Neural progenitor cell (in vitro differentiated cells): ENCODE measurements around the gene MYO1E. TPM values are rescaled to one million over a fixed set of nuclear protein-coding genes. Genes with fewer than 3 reads are reported as not detected.

ENCODE experiments used
- DNase-seq: peaks from one replicate; pipeline ENCODE4 v3.0.0-alpha.2; 2016; ENCODE audit warnings: low spot score
- H2AFZ ChIP-seq: fragments of 200-600 bp; sonication (generic); replicated peaks from 2 replicates; pipeline ENCODE4 v1.6.1; 2016; ENCODE audit warnings: antibody characterized with exemption
- H3F3A ChIP-seq: fragments of 200-600 bp; sonication (generic); 2 replicates; pipeline ENCODE4 v1.6.1; 2016; ENCODE audit warnings: antibody characterized with exemption, low read depth
- H3K27ac ChIP-seq: fragments of 200-600 bp; sonication (generic); 2 replicates; pipeline ENCODE4 v1.5.1; 2016; ENCODE audit warnings: mild to moderate bottlenecking
- H3K27me3 ChIP-seq: fragments of 200-600 bp; sonication (generic); 2 replicates; pipeline ENCODE4 v1.6.1; 2016; ENCODE audit warnings: mild to moderate bottlenecking, moderate library complexity
- H3K36me3 ChIP-seq: fragments of 200-600 bp; sonication (generic); 2 replicates; pipeline ENCODE4 v1.5.1; 2016
- H3K4me1 ChIP-seq: fragments of 200-600 bp; sonication (generic); 2 replicates; pipeline ENCODE4 v1.6.1; 2016; ENCODE audit warnings: mixed run types
- H3K4me2 ChIP-seq: fragments of 200-600 bp; sonication (generic); 2 replicates; pipeline ENCODE4 v1.6.1; 2016
- H3K4me3 ChIP-seq: fragments of 200-600 bp; sonication (generic); 2 replicates; pipeline ENCODE4 v1.5.1; 2016
- H3K79me2 ChIP-seq: fragments of 200-600 bp; sonication (generic); 2 replicates; pipeline ENCODE4 v1.6.1; 2016; ENCODE audit warnings: low read depth
- H3K9ac ChIP-seq: fragments of 200-600 bp; sonication (generic); 2 replicates; pipeline ENCODE4 v1.6.1; 2016
- H3K9me3 ChIP-seq: fragments of 200-600 bp; sonication (generic); 2 replicates; pipeline ENCODE4 v1.5.1; 2016; ENCODE audit warnings: low read depth
- H4K20me1 ChIP-seq: fragments of 200-600 bp; sonication (generic); 2 replicates; pipeline ENCODE4 v1.6.1; 2016; ENCODE audit warnings: low read depth
- H3K27ac Mint-ChIP-seq: 3 replicates; pipeline ENCODE4 v1.8.0; 2021; ENCODE audit warnings: mixed read lengths
- H3K27me3 Mint-ChIP-seq: 2 replicates; pipeline ENCODE4 v1.8.0; 2022; ENCODE audit warnings: low read depth, mild to moderate bottlenecking, inconsistent platforms, moderate library complexity, mixed read lengths; ENCODE audit not compliant: insufficient read depth
- H3K36me3 Mint-ChIP-seq: 3 replicates; pipeline ENCODE4 v1.8.0; 2021; ENCODE audit warnings: mixed read lengths
- H3K4me1 Mint-ChIP-seq: 3 replicates; pipeline ENCODE4 v1.8.0; 2021; ENCODE audit warnings: mixed read lengths
- H3K4me3 Mint-ChIP-seq: 3 replicates; pipeline ENCODE4 v1.8.0; 2021; ENCODE audit warnings: mild to moderate bottlenecking, moderate library complexity, mixed read lengths
- H3K9me3 Mint-ChIP-seq: 3 replicates; pipeline ENCODE4 v1.8.0; 2020; ENCODE audit warnings: mixed read lengths
- EZH2 ChIP-seq: fragments of 200-600 bp; sonication (generic); IDR thresholded peaks from 2 replicates; pipeline ENCODE4 v1.6.1; 2017; ENCODE audit warnings: antibody characterized with exemption, mild to moderate bottlenecking, moderate library complexity
- EZH2phosphoT487 ChIP-seq: fragments of 200-600 bp; sonication (generic); IDR thresholded peaks from 2 replicates; pipeline ENCODE4 v1.6.1; 2017; ENCODE audit warnings: antibody characterized with exemption
- total RNA-seq: library from RNA; depleted of rRNA; stranded (reverse); fragments of >200 nt; gene quantifications from 2 replicates; pipeline ENCODE4 v1.2.3, GENCODE V29; 2015; ENCODE audit warnings: low replicate concordance
- TF ChIP-seq, protein P1 (sequence below): fragments of 200-600 bp; sonication (generic); IDR thresholded peaks from 2 replicates; pipeline ENCODE4 v1.5.1; 2017; ENCODE audit warnings: antibody characterized with exemption, mild to moderate bottlenecking

MYO1E gene
- total RNA-seq, 1 donor from 2014 or later = 49.7 TPM

DNA sequence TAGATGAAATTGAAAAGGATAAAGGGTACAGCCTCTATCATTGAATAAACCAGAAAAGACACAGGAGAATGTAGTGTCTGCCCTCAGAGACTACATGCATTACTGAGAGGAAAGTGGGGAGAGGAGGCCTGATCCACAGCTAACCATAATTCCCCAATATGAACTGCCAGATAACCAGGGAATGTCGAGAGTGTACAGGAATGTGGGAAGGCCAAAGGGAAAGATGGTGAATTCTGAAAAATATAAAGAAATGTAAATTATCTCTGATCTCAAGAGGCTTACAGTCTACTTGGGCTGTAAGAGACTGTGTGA lies 22.3 kb downstream of the MYO1E start:
- Histone ChIP-seq H3K4me1 (peaks cover 28% of the 10 kb centered on the region), H3F3A (peaks cover 9% of the 10 kb centered on the region), H3K27ac (no peak overlapping the region), H4K20me1 (no peaks in the 10 kb centered on the region), H2AFZ (no peak overlapping the region), H3K79me2 (peaks cover 24% of the 10 kb centered on the region), H3K27me3 (no peaks in the 10 kb centered on the region), H3K4me2 (no peak overlapping the region), H3K4me3 (no peak overlapping the region), H3K9me3 (no peaks in the 10 kb centered on the region), H3K9ac (no peak overlapping the region), H3K36me3 (no peaks in the 10 kb centered on the region)
- Mint-ChIP-seq H3K4me1 (no peaks in the 10 kb centered on the region), H3K27ac (no peak overlapping the region), H3K36me3 (no peaks in the 10 kb centered on the region), H3K27me3 (peaks cover 2% of the 10 kb centered on the region), H3K4me3 (no peak overlapping the region), H3K9me3 (no peaks in the 10 kb centered on the region)
- TF ChIP-seq, protein P1, sequence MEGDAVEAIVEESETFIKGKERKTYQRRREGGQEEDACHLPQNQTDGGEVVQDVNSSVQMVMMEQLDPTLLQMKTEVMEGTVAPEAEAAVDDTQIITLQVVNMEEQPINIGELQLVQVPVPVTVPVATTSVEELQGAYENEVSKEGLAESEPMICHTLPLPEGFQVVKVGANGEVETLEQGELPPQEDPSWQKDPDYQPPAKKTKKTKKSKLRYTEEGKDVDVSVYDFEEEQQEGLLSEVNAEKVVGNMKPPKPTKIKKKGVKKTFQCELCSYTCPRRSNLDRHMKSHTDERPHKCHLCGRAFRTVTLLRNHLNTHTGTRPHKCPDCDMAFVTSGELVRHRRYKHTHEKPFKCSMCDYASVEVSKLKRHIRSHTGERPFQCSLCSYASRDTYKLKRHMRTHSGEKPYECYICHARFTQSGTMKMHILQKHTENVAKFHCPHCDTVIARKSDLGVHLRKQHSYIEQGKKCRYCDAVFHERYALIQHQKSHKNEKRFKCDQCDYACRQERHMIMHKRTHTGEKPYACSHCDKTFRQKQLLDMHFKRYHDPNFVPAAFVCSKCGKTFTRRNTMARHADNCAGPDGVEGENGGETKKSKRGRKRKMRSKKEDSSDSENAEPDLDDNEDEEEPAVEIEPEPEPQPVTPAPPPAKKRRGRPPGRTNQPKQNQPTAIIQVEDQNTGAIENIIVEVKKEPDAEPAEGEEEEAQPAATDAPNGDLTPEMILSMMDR = no peak
- TF ChIP-seq EZH2phosphoT487 (no peak), EZH2 (no peak)
- no peak for DNase-seq

DNA sequence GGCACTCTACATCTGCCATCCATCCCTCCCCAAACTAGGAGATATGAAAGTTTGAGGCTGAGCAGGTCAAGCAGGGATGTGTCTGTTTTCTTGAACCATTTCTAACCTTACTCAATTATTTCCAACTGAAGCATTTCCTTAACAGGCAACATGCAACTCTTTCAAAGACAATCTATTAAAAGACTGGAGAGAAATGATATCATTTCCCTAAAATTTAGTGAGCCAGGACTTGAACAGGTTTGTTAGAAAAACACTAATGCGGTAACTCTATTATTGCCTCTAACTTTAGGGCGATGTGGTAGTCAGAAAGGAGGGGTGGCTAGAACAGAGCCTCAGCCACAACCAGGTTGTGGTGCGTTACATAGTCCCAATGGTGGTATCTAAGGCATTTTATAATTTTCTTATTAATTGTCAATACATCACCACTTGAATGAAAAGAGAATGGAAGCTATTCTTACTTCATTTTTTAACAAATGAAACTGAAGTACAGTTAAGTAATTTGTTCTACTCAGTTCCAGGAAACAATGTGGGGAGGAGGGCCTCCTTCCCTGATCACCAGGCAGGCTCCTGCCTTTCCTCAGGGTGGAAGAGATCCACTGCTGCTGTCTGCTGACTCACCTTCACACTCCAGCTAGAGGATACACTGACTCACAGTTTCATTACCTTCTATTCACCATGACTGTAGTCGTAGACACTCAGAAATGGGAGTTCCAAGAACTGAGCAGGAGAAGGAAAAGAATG lies 22.8 kb downstream of the MYO1E start:
- Mint-ChIP-seq H3K36me3 (no peaks in the 10 kb centered on the region), H3K4me3 (no peak overlapping the region), H3K27ac (no peak overlapping the region), H3K9me3 (no peaks in the 10 kb centered on the region), H3K27me3 (peaks cover 2% of the 10 kb centered on the region), H3K4me1 (no peaks in the 10 kb centered on the region)
- Histone ChIP-seq H3K9ac (no peak overlapping the region), H4K20me1 (no peaks in the 10 kb centered on the region), H3K27me3 (no peaks in the 10 kb centered on the region), H3K79me2 (peaks cover 24% of the 10 kb centered on the region), H3K9me3 (no peaks in the 10 kb centered on the region), H3K36me3 (no peaks in the 10 kb centered on the region), H3K4me1 (peaks cover 28% of the 10 kb centered on the region), H2AFZ (no peak overlapping the region), H3K27ac (no peak overlapping the region), H3F3A (peaks cover 7% of the 10 kb centered on the region), H3K4me3 (no peak overlapping the region), H3K4me2 (no peak overlapping the region)
- no peak for TF ChIP-seq EZH2phosphoT487
- TF ChIP-seq, protein P1 = no peak
- TF ChIP-seq EZH2 = no peak
- DNase-seq = no peak

DNA sequence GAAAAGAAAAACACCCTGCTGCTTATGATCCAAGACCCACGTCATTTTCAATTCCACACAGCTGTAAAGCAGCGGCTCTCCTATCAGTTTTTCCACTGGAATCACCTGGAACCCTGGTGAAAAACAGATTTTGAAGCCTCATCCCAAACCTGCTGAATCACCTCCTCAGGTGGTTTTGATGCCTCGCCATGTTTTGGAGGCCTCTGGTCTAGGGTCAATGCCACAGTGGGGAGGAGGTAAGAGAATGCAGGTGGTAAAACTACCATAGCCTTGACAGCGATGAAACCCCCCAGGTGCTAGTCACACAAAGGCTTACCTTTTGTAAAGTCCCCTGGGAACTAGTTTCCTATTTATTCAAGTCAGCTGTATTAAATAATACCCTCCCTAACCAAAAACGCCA lies 24.8 kb downstream of the MYO1E start:
- Histone ChIP-seq H3K27me3 (no peaks in the 10 kb centered on the region), H3K9me3 (no peaks in the 10 kb centered on the region), H3K9ac (no peak overlapping the region), H4K20me1 (no peaks in the 10 kb centered on the region), H3F3A (no peaks in the 10 kb centered on the region), H3K79me2 (peaks cover 19% of the 10 kb centered on the region), H3K27ac (no peak overlapping the region), H3K36me3 (no peaks in the 10 kb centered on the region), H3K4me3 (no peak overlapping the region), H3K4me1 (peaks cover 13% of the 10 kb centered on the region), H3K4me2 (no peak overlapping the region), H2AFZ (no peak overlapping the region)
- TF ChIP-seq EZH2phosphoT487 (no peak), EZH2 (no peak)
- TF ChIP-seq, protein P1 = no peak
- peaks cover 2% of the 10 kb centered on the region for H3K27me3 Mint-ChIP-seq
- no peaks in the 10 kb centered on the region for H3K36me3 Mint-ChIP-seq
- DNase-seq = no peak
- H3K4me1 Mint-ChIP-seq = no peaks in the 10 kb centered on the region
- no peak overlapping the region for H3K4me3 Mint-ChIP-seq
- peaks cover 5% of the 10 kb centered on the region for H3K9me3 Mint-ChIP-seq
- H3K27ac Mint-ChIP-seq = no peak overlapping the region
